ENCODE results near the gene CCDC159.
"Not testable (repeated sequence)": the region's sequence is repeated elsewhere in the genome, so short reads cannot be mapped to it uniquely, and the experiment has no call there.

The CCDC159 gene

GRCh38 chr19:11365557-11366117 lies 19.3 kb downstream of the CCDC159 start:
- DNase-seq (ENCODE audit: low spot score), result no peak

DNA sequence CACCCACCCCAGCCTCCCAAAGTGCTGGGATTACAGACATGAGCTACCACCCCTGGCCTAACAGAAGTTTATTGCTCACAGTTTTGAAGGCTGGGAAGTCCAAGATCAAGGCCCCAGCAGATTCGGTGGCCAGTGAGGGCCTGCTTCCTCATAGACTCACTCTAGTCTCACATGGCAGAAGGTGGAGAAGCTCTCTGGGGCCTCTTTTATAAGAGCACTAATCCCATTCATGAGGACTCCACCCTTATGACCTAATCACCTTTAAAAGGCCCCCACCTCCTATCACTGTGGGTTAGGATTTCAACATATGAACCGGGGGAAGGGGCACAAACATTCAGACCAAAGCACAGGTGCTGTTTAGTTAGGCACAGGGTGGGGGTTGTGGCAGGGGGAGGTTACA lies 21.2 kb downstream of the CCDC159 start:
- DNase-seq (ENCODE audit: low spot score), result no peak

GRCh38 chr19:11370744-11371143 lies 24.4 kb downstream of the CCDC159 start:
- no peak for DNase-seq (ENCODE audit: low spot score)

DNA sequence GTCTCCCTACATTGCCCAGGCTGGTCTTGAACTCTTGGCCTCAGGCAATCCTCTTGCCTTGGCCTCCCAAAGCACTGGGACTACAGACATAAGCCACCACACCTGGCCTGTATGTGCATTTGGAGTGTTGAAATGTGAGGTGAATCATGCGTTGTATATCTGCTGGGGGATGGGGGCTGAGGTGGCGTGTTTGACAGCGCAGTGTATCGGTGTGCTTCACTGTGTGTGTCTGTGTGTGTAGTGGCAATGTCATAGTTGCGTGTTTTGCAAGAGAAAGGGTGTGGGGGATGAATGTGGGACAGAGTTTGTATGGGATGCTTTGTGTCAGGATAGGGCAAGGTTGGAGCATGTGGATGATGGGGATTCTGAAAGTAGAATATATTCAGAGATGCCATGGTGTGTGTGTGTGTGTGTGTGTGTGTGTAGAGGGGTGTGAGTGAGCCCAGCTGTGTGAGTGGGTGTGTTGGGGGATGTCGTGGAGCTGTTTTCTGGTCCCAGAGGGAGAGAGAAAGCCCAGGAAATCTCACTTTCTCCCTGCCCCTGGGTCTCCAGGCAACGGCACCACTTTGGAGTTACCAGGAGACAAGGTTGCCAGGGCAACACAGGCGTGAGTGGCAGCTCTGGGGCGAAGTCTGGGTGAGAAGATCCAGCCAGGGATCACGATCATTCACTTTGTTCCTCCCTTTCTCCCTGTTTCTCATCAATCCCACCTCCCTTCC lies 27.0 kb downstream of the CCDC159 start:
- DNase-seq (ENCODE audit: low spot score), result no peak

DNA sequence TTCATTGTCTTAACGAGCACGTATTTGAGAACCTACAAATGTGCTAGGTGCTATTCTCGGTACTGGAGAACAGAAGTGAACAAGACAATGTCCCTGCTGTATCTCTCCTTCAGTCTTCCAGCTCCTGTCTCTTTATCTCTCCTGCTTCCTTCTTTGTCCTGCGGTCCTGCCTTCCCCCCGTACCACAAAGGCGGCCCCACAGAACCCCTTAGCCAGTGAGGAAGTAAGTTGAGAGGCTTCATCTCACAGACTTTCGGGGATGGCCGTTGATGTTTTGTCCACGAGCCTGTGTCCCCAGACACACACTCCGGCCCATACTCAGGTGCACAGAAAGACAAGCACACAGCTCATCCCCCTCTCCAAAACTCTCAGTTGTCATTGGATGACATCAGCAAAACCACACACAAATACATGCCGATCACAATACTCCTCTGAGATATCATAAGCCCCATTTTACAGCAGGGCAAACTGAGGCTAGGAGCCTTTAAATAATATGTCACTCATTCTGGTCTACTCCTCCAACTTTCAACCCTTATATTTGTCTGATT lies 27.6 kb downstream of the CCDC159 start:
- no peak for DNase-seq (ENCODE audit: low spot score)

DNA sequence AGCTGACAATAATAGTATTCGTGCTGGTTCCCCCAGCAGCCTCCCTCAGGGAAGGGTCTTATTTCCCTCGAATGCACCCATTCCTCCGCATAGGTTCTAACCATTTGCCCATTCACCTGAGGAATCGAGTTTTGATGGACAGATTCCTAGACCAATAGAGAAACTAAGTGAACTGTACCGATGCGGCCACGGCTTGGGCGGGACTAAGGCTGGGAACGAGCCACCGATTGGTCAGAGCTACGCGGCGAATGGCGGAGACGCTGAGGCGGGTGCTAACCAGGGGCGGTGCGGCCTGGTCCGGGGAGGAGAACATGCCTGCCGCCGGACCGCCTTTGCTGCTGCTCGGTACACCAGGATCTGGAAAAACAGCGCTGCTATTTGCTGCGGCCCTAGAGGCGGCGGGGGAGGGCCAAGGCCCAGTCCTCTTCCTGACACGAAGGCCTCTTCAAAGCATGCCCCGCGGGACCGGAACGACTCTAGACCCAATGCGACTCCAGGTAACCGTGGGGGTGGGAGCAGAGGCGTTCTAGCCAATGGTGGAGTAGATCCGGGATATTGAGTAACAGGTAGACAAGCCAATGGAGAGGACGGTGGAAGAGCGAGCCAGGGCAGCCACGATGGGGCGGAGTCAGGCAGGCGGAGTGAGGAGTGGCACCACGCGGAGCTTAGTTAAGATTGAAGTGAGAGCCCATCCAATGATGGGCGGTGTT lies 28.3 kb downstream of the CCDC159 start, which contains the start of gene SWSAP1:
Gene SWSAP1 (plus strand): TSS at position 234 of the 710 bp plus-strand sequence. CDS start 15 bp downstream, at position 249.
- DNase-seq (ENCODE audit: low spot score), result peak; percentile 99

DNA sequence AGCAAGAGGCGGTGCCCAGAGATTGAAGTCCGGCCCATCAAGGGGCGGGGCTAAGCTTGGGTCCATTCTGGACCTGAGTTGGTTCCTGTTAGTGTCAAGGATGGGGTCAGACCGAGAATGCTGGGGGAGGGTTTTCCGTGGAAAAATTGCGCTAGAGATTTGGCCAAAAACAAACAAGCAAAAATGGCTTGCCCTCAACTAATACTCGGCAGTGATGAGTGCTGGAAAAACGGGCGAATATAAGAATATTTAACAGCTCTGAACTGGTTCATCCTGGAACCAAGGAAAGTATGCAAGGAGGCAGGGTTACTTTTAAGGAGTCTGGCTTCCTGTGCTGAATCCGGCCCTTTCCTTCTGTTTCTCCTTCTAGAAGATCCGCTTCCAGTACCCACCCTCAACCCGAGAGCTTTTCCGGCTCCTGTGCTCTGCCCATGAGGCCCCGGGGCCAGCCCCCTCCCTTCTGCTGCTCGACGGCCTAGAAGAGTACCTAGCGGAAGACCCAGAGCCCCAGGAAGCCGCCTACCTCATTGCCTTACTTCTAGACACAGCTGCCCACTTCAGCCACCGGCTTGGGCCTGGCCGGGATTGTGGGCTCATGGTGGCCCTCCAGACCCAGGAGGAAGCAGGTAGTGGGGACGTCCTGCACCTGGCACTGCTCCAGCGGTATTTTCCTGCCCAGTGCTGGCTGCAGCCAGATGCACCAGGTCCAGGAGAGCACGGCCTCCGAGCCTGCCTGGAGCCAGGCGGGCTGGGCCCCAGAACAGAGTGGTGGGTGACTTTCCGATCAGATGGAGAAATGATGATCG lies 29.0 kb downstream of the CCDC159 start:
- peak; percentile 66 for DNase-seq (ENCODE audit: low spot score)

DNA sequence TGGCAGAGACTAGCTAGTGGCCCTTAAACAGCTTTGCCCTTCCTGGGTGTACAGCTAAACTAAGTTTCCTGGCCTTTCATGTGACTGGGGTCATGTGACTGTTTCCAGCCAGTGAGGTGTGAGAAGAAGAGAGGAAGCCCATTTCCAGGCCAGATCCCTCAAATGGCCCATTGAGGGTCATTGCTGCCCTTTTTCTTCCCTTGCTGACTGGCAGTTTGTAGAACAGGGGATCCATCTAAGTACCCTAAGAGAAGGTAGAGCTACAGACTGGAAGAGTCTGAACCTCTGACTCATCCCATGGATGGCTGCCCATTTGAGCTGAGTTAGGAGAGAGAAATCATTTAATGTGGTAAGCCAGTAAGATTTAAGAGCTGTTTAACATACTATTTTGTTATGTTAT lies 30.9 kb downstream of the CCDC159 start:
- no peak for DNase-seq (ENCODE audit: low spot score)

DNA sequence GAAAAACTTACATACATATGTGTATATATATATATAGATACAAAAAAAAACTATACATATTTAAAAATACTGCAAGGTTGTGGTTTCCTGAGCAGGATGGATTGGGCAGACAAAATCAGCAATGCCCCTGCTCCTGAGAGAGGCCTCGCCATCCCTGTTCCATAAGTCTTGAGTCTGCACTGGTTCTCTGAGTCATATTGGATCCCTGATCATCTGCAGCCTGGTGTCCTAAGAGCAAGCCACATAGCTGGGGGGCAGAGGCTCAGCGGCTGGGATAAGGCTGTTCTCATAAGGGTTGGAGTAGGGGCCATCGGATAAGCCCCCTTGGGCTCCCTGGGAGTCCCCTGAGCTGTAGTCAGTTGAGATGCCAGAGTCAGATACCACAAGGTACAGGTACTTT lies 31.4 kb downstream of the CCDC159 start:
- no peak for DNase-seq (ENCODE audit: low spot score)

DNA sequence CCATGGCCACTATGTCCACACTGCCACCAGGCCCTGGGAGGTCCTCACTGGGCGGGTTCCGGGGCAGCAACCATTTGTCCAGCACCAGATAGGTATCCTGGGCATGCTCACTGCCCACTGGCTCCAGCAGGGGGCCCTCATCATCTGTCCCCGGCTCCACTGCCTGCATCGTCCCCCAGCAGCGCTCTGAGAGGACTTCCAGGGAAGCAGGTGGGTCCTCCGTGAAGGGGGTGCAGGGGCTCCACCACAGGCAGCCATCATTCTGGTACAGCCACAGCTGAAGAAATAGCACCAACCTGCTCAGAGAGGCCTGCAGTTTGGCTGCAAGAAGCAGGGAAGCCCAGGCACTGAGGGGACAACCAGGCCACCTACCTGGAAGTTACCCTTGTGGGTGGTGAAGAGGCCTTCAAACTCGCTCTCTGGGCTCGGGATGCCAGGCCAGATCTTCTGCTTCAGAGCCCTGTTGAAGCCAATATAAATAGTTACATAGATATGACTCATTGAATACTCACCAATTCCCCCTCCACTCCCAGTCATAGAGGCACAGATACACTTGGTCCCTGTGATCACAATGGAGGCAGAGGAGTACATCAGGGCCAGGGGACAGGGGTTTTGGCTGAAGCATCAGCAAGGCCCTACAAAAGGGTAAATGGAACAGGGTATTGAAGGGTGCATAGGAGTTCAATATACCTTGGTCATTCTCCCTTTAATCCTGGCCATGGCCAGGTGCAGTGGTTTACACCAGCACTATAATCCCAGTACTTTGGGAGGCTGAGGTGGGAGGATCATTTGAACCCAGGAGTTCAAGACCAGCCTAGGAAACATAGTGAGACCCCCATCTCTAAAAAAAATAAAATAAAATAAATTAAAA lies 32.2 kb downstream of the CCDC159 start:
- DNase-seq (ENCODE audit: low spot score), result no peak

- DNase-seq (ENCODE audit: low spot score), result not testable (repeated sequence)
Observed at GRCh38 chr19:11379269-11379845, 33.0 kb downstream of the CCDC159 start.

DNA sequence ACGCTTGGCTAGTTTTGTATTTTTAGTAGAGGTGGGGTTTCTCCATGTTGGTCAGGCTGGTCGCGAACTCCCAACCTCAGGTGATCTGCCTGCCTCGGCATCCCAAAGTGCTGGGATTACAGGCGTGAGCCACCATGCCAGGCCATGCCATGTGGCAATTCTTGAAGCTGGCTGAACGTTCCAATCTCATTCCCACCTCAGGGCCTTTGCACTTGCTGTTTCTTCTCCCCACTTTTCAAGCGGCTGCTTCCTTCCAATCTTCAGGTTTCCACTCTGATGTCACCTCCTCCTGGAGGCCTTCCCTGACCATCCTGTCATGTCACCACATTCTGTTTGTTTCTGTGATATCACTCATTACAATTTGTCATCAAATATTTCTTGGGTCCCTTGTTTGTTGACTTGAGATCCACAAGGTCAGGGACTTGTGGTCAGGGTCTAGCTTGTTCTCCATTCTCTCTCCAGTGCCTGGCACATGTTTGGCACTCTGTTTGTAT lies 33.6 kb downstream of the CCDC159 start:
- no peak for DNase-seq (ENCODE audit: low spot score)

DNA sequence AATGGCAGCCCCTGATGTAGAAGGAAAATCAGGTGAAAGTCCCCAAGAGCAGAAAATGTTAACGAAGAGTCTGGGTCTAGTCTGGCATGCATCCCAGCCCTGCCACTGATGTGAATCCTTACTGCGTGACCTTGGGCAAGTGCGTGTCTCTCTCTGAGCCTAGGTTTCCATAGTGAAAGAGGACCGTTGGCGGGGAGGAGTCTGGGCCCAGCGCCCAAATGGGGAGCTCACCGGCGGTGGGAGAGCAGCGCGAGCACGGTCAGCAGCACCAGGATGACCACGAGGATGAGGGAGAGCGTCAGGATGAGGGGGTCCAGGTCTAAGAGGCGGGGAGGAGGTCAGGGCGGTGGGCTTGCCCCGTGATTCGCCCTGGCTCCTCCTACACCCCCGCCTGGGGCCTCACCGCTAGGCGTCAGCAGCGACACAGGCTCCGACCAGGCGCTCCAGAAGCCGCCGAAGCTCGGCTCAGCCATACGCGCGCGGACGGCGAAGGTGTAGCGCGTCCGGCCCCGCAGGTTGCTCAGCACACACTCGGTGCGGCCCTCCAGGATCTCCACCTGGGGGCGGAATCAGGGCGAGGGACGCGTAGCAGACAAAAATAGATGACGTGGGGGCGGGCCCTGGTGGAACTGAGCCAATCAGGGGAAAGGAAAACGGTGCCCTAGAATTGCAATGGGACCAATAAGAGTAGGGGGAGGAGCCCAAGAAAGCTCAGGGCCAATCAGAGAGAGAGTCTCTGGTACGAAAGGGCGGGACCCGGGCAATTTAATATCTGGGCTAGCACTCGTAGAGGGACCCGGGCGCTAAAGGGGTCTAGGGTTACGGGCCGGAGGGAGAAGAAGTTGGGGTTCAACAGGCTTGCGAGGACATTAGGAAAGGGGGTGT lies 34.6 kb downstream of the CCDC159 start:
- DNase-seq (ENCODE audit: low spot score), result peak; percentile 99

- DNase-seq (ENCODE audit: low spot score), result peak; percentile 68
Observed at GRCh38 chr19:11382898-11383705, 36.8 kb downstream of the CCDC159 start.

- no peak for DNase-seq (ENCODE audit: low spot score)
Observed at GRCh38 chr19:11383706-11384048, 37.4 kb downstream of the CCDC159 start.

- no peak for DNase-seq (ENCODE audit: low spot score)
Observed at GRCh38 chr19:11384778-11385129, 38.4 kb downstream of the CCDC159 start.

- DNase-seq (ENCODE audit: low spot score), result peak; percentile 45
Observed at GRCh38 chr19:11387162-11388034, 41.1 kb downstream of the CCDC159 start.

- DNase-seq (ENCODE audit: low spot score), result no peak
Observed at GRCh38 chr19:11390359-11390758, 44.0 kb downstream of the CCDC159 start.

Data from germinal center (tissue), 1 donor.